ENCODE results near the gene POLR3GL.
A peak's percentile ranks its signal among the peaks of the same experiment; 100 is the strongest.

POLR3GL gene

GRCh38 chr1:145951526-145951925, 13.0 kb upstream of the POLR3GL start:
- no peak for DNase-seq

- no peak for DNase-seq
Observed at GRCh38 chr1:145952903-145953302, 11.6 kb upstream of the POLR3GL start.

DNA sequence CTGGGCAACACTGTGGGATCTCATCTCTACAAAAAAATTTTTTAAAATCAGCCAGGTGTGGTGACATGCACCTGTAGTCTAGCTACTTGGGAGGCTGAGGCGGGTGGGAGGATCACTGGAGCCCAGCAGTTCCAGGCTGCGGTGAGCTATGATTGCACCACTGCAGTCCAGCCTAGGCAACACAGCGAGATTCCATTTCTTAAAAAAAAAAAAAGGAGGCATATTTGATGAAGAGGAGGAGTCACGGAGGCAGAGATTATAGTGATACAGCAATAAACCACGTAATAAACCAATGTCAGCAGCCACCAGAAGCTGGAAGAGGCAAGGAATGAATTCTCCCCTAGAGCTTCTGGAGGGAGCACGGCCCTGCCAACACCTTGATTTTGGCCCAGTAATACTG, 10.6 kb upstream of the POLR3GL start:
- no peak for DNase-seq

DNA sequence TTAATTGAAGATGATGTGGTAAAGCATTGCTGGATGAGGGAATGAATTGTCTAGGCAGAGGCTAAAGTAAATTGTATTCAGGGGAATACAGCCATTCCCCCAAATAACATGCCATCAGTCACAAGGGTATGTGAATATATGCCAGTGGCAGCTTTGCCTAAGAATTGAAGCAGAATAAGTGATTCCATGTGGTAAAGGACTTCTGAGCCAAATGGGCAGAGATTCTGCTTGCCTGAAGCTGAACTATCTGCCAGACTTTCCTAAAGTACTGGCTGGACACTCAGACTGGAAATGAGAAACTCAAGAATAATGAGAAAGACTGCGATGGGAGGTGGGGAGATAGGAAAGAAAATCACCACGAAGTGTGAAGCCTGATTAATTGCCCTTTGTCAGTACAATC, 9.1 kb upstream of the POLR3GL start:
- no peak for DNase-seq

GRCh38 chr1:145956361-145956760, 8.1 kb upstream of the POLR3GL start:
- no peak for DNase-seq

- DNase-seq, result peak in 2 of 5 experiments; percentile 18 to 50
Observed at GRCh38 chr1:145956781-145957442, 7.6 kb upstream of the POLR3GL start.

DNA sequence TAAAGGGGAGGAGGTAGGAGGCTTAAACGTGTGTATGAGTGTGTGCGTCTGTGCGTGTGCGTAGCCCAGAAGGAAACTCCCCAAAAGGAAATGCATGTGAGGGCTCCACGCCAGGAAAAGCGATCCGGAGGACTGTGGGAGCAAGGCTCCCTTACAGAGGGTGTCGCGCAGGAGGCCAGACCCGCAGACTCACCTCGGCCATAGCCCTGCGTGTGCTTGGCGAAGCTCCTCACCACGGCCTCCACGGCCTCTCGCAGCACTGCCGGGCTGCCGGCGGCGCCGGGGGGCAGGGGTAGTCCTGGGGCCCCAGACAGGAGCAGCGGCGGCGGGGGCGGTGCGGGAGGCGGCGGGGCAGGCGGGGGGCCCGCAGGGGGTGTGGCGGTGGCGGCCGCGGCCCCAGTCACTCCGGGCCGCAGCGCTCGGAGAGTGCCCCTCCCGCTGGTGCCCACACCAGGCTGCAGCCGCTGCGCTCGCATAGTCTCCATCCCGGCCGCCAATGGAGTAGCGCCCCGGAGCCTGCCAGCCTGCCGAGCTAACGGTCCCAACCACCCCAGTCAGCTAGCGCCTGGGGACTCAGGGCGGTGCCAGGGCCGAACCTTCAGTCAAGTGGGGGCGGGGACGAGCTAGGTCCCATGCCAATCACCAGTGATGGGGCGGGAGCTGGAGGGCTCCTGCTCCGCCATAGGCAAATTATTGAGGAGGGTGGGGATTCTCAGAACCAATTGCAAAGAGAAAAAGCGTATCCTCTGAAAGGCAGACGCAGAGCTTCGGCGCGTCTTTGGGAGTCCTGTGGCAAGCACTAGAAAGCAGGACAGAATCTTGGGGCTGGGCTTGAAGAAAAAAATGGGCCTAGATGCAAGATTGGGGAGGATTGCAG, 6.8 kb upstream of the POLR3GL start, which contains the start of gene LIX1L:
Gene LIX1L, minus strand, starts transcription at position 575 of the 877 bp plus-strand sequence. Its CDS starts 90 bp downstream, at position 485.
- peak; percentile 84 to 98 (median 93) for DNase-seq

DNA sequence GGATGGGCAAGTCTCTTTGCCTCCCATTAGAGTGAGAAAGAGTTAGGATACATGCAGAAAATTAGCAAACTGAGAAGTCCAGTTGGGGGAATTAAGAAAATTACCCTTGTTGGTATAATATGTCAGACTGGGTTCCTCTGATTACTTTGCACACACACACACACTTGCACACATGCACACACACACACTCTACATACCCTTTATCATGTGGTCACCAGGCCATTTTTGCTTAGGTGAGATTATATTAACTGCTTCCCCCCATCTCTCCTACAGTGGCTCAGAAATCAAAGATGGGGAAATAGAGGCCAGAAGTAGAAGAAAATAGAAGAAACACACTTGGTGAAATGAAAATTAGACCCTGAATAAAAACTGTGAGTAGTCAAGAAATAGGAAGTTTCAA, 5.8 kb upstream of the POLR3GL start:
- DNase-seq, result no peak

GRCh38 chr1:145959333-145959732, 5.2 kb upstream of the POLR3GL start:
- no peak for DNase-seq

GRCh38 chr1:145959957-145960467, 4.5 kb upstream of the POLR3GL start:
- DNase-seq, result no peak

DNA sequence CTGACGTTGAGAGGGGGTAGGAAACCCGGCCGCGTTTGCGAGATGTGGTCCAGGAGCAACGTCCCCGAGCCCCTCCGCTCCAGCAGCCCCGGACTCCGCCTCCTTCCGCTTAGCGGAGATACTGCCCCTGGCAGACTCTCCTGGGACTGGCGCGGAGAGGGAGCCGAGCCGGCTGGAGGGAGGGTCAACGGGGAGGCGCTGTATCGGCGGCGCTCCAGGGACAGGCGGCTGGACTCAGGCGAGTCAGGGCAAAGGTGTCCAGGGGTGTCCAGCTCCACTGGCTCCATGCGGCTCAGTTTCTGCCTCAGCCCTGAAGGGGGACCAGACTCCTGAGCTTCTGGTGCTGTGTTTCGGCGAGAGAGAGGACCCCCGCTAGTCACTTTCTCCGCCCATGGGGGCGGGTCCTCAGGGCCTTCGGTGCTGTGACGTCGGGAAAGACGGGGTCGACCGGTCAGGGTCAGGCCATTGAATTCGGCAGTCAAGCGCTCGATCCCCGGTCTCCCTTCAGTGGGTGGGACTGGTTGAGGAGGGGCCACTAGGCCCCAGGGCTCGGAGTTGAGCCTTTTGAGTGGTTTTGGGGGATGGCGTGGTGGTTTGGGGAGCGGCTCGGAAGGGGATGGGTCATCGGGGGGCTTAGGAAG, 3.9 kb upstream of the POLR3GL start:
- DNase-seq, result peak; percentile 21 to 52 (median 39)

DNA sequence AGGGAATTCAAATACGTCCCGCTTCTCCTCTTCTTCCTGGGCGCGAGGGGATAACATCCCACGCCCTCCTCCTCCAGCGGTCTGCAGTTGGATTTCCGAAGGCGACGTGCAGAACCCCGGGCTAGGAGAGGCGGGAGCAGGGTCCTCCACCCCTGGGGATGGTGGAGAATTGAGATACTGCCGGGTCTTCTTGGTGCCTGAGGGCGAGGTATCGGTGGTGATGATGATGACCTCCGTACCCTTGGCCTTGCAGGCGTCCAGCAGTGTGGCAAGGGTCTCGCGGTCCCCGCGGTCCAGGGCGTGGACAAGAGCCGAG, 3.4 kb upstream of the POLR3GL start:
- no peak for DNase-seq

- DNase-seq, result peak in 3 of 5 experiments; percentile 13 to 66 (median 38)
Observed at GRCh38 chr1:145961425-145962156, 2.9 kb upstream of the POLR3GL start.

DNA sequence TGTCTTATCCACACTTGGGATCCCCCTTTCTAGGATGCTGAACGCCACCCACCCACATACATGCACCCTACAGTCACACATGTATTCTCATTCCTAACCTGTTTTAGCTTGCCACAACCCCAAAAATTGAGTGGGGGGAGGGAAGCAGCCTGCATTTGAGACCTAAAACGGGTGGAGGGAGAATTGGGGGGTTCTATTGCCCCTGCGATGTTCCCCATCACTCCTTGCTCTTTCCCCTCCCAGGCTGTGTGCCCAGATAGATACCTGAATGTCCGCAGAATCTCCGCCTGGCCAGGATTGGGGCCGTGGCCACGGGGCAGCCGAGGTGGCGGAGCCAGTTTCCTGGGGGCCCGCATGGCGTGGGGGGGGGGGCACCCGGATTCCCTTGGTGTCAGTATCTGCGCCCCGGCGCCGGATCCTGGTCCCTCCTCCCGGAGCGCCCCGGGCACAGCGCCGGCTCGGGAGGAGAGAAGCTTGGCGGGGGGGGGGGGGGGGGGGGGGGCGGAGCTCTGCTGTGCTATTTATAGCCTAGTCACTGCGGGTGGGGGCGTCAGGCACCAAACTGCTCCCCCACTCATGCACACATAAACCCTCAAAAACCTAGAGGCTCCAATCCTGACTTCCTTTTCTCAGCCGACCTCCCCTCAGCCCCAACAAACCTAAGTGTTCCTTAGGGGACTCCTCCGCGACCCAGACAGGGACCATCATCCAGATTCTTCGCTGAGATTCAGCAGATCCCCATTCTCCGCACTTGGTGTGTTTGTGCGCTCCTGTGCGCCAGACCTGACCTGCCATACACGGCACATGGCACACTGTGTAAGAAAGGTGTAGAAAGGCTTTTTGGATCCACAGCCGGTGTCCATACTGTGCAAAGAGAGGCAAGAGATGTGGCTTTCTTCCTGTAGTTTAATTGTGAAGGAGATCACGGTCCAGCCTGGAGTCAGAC, 2.1 kb upstream of the POLR3GL start:
- DNase-seq, result peak in 3 of 5 experiments; percentile 25 to 40 (median 27)

DNA sequence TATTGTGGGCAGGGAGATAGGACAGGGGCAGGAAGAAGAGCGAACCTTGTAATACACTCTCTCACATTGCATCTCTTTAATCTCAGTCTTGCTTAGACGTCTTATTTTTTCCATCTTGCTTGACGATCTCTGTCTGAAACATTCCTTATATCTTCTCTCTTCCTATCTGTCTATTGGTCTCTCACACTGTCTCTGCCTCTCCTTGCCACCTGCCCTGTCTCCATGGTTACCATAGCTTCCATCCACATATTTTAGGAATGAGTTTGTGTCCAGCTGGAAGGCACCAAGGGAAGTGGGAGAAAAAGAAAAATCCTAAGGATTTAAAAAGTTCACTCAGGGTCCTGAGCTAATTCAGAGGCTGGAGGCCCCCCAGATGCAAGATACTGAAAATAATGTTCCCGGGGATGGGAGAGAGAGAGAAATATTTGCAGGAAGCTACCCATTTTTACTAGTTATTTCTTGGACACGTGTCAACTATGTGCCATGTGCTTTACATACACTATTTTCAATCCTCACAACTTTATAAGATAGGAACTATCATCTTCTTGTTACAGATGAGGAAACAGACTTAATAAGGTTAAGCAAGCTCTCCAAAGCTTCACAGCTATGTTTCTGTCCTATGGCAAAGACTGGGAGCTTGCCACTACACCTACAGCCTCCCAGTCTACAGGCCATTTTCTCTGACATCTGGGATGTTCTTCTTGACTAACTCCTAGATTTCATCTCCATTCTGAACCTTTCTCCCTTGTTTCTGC, 1.0 kb upstream of the POLR3GL start:
- no peak for DNase-seq

- no peak for DNase-seq
Observed at GRCh38 chr1:145965119-145965744, 742 bp downstream of the POLR3GL start.

GRCh38 chr1:145967288-145967687, 2.8 kb downstream of the POLR3GL start:
- no peak for DNase-seq

GRCh38 chr1:145972580-145972979, 8.1 kb downstream of the POLR3GL start:
- DNase-seq, result no peak

DNA sequence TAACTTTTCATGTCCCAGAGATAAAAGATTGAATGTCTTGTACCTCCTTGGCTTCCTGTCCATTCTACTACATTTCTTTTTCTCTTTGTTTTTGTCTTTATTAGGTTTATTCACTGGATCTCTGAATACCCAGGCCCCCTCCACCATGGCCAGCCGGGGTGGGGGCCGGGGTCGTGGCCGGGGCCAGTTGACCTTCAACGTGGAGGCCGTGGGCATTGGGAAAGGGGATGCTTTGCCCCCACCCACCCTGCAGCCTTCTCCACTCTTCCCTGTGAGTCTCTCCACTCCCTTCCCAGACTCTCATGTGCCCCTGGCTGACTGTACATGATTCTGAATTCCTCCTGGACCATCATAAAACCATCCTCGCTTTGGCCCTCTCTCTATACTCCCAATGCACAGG, 10.2 kb downstream of the POLR3GL start:
- no peak for DNase-seq

DNA sequence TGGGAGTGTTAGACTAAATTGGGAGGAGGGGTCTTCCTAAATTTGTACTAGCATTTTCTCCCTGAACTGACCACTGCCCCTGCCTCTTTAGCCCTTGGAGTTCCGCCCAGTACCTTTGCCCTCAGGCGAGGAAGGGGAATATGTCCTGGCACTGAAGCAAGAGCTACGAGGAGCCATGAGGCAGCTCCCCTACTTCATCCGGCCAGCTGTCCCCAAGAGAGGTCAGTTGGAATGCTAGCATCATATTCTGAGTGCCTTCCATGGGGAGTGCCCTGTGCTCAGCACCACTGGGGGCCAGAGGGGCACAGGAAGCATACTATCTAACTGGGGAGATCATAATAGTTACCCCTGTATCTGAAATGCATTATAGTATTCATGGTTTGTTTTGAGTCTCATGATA, 10.7 kb downstream of the POLR3GL start:
- no peak for DNase-seq
